ACC112 (cell line): ENCODE measurements around the gene SLC12A8.
"Not testable (repeated sequence)": the region's sequence is repeated elsewhere in the genome, so short reads cannot be mapped to it uniquely, and the experiment has no call there.

Experiments
- H2AFZ ChIP-seq: fragments of 200-600 bp; sonication (generic); one replicate; pipeline ENCODE4 v1.6.0; 2017; ENCODE audit warnings: antibody characterized with exemption, low read length; ENCODE audit not compliant: unreplicated experiment
- H3K27ac ChIP-seq: fragments of 200-600 bp; sonication (generic); 2 replicates; pipeline ENCODE4 v1.5.1; 2014; ENCODE audit warnings: low read depth, mild to moderate bottlenecking, antibody characterized with exemption, low read length, moderate library complexity
- H3K27me3 ChIP-seq: fragments of 200-600 bp; sonication (generic); 2 replicates; pipeline ENCODE4 v1.6.1; 2014; ENCODE audit warnings: mild to moderate bottlenecking, antibody characterized with exemption, low read length, moderate library complexity, mixed read lengths; ENCODE audit not compliant: insufficient read depth
- H3K36me3 ChIP-seq: fragments of 200-600 bp; sonication (generic); 2 replicates; pipeline ENCODE4 v1.6.1; 2016; ENCODE audit warnings: mild to moderate bottlenecking, antibody characterized with exemption, low read length, moderate library complexity, mixed read lengths; ENCODE audit not compliant: insufficient read depth
- H3K4me1 ChIP-seq: fragments of 200-600 bp; sonication (generic); one replicate; pipeline ENCODE4 v1.6.1; 2016; ENCODE audit warnings: low read length, mixed read lengths; ENCODE audit not compliant: insufficient read depth, unreplicated experiment, control insufficient read depth
- H3K4me3 ChIP-seq: fragments of 200-600 bp; sonication (generic); 2 replicates; pipeline ENCODE4 v1.5.1; 2014; ENCODE audit warnings: mild to moderate bottlenecking, low read depth, low read length
- H3K79me2 ChIP-seq: fragments of 200-600 bp; sonication (generic); one replicate; pipeline ENCODE4 v1.6.0; 2016; ENCODE audit warnings: low read length; ENCODE audit not compliant: control insufficient read depth, unreplicated experiment, insufficient read depth

The SLC12A8 gene

GRCh38 chr3:125090649-125091048 lies 121.9 kb downstream of the SLC12A8 start:
- peaks cover 13% of the 10 kb centered on the region for H3K4me1 ChIP-seq
- no peak overlapping the region for H3K4me3 ChIP-seq
- no peaks in the 10 kb centered on the region for H3K27me3 ChIP-seq
- H3K36me3 ChIP-seq = peaks cover 4% of the 10 kb centered on the region; the same call in 1 of the 2 replicates
- no peaks in the 10 kb centered on the region for H3K79me2 ChIP-seq
- H3K27ac ChIP-seq = no peak overlapping the region
- no peak overlapping the region for H2AFZ ChIP-seq

- Histone ChIP-seq H3K27me3 (no peaks in the 10 kb centered on the region), H3K4me3 (no peak overlapping the region), H3K27ac (peak overlapping the region; percentile 81), H3K36me3 (no peaks in the 10 kb centered on the region; the same call in 1 of the 2 replicates), H3K79me2 (no peaks in the 10 kb centered on the region), H2AFZ (no peak overlapping the region), H3K4me1 (peaks cover 19% of the 10 kb centered on the region)
Measured at GRCh38 chr3:125087768-125088391, 124.7 kb downstream of the SLC12A8 start.

GRCh38 chr3:125085166-125085565 lies 127.4 kb downstream of the SLC12A8 start:
- Histone ChIP-seq H3K4me3 (no peak overlapping the region), H3K79me2 (no peaks in the 10 kb centered on the region), H3K36me3 (no peaks in the 10 kb centered on the region), H3K27me3 (no peaks in the 10 kb centered on the region), H2AFZ (no peak overlapping the region), H3K4me1 (peaks cover 33% of the 10 kb centered on the region), H3K27ac (no peak overlapping the region)

DNA sequence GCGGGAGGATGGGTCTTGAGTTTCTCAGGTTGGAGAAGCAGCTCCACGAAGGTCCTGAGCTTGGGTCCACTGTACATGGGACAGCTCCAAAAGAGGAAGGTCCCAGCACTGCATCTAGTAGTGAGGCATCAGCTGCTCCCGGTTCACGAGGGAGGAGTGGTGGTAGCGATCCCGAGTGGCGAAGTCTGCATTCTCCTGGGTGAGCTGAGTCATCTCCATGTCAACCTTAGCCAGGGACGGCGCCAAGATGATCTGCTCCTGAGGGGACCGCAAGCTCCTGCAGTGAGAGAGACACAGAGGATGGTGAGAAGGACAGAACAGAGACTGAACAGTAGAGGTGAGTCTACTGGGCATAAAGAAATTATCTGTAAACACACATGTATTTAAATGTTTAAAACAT lies 128.8 kb downstream of the SLC12A8 start:
- Histone ChIP-seq H3K79me2 (no peaks in the 10 kb centered on the region), H3K27ac (no peak overlapping the region), H3K36me3 (no peaks in the 10 kb centered on the region), H3K4me3 (no peak overlapping the region), H2AFZ (no peak overlapping the region), H3K27me3 (no peaks in the 10 kb centered on the region), H3K4me1 (peaks cover 42% of the 10 kb centered on the region)

- not testable (repeated sequence) for H3K27ac ChIP-seq, H3K27me3 ChIP-seq, H3K36me3 ChIP-seq, H2AFZ ChIP-seq, H3K4me3 ChIP-seq, H3K79me2 ChIP-seq
- peaks cover 31% of the 10 kb centered on the region for H3K4me1 ChIP-seq
Measured at GRCh38 chr3:125082339-125082738, 130.2 kb downstream of the SLC12A8 start.

- Histone ChIP-seq H2AFZ (no peak overlapping the region), H3K27me3 (no peaks in the 10 kb centered on the region), H3K4me1 (peaks cover 28% of the 10 kb centered on the region), H3K4me3 (no peak overlapping the region), H3K36me3 (no peaks in the 10 kb centered on the region), H3K27ac (no peak overlapping the region), H3K79me2 (no peaks in the 10 kb centered on the region)
Measured at GRCh38 chr3:125080077-125080476, 132.5 kb downstream of the SLC12A8 start.

DNA sequence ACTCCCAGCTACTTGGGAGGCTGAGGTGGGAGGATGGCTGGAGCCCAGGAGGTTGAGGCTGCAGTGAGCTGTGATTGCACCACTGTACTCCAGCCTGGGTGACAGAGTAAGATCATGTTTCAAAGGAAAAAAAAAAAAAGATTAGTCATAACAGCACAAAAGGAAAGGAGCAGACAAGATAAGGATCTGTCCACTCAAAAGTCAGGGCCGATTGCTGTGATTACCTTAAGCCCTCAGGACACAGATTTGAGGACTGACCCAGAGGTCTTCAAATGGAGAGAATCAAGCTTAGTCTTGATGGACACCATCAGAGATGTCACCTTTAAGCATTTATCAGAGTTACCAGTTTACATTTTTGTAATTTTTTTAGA lies 132.9 kb downstream of the SLC12A8 start:
- H3K27ac ChIP-seq = no peak overlapping the region
- no peaks in the 10 kb centered on the region for H3K79me2 ChIP-seq
- H3K36me3 ChIP-seq = no peaks in the 10 kb centered on the region
- H3K27me3 ChIP-seq = no peaks in the 10 kb centered on the region
- H3K4me1 ChIP-seq = peaks cover 26% of the 10 kb centered on the region
- no peak overlapping the region for H3K4me3 ChIP-seq
- H2AFZ ChIP-seq = no peak overlapping the region

DNA sequence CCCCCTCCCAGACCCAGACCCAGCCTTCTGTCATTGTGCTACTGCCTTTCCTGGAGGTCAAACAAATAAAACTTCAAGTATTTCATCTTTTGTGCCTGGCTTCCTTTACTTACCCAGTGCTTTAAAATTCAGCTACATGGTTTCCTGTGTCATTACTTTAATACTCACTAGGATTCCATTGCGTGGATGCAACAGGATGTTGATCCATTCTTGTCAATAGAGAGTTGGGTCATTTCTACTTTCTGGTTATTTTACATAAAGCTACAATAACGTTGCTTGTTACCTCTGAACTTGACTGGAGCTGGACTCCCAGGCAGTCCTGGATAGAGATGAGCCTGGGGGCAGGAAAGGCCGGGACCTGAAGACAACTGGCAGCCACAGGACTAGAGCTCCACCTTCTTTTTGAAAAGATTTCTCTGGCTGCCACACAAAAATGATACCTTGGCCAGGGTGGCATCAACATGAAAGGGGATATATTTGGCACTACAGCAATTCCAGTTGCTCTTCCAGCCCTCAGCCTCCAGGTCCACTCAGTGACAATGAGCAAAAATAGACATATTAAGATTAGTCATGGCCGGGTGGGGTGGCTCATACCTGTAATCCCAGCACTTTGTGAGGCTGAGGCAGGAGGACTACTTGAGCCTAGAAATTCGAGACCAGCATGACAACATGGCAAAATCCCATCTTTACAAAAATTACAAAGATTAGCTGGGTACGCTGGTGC lies 133.4 kb downstream of the SLC12A8 start:
- no peak overlapping the region for H3K4me3 ChIP-seq
- H2AFZ ChIP-seq = no peak overlapping the region
- H3K79me2 ChIP-seq = no peaks in the 10 kb centered on the region
- peaks cover 26% of the 10 kb centered on the region for H3K4me1 ChIP-seq
- no peaks in the 10 kb centered on the region for H3K36me3 ChIP-seq
- H3K27me3 ChIP-seq = no peaks in the 10 kb centered on the region
- no peak overlapping the region for H3K27ac ChIP-seq

- Histone ChIP-seq H3K36me3 (no peaks in the 10 kb centered on the region), H2AFZ (no peak overlapping the region), H3K4me3 (no peak overlapping the region), H3K27ac (no peak overlapping the region), H3K4me1 (peaks cover 23% of the 10 kb centered on the region), H3K27me3 (no peaks in the 10 kb centered on the region), H3K79me2 (no peaks in the 10 kb centered on the region)
Measured at GRCh38 chr3:125077864-125078263, 134.7 kb downstream of the SLC12A8 start.

- Histone ChIP-seq H3K79me2 (no peaks in the 10 kb centered on the region), H3K27ac (no peak overlapping the region), H3K36me3 (no peaks in the 10 kb centered on the region), H3K4me1 (peaks cover 11% of the 10 kb centered on the region), H3K4me3 (no peak overlapping the region), H3K27me3 (no peaks in the 10 kb centered on the region), H2AFZ (no peak overlapping the region)
Measured at GRCh38 chr3:125076464-125076863, 136.1 kb downstream of the SLC12A8 start.

GRCh38 chr3:125075738-125076137 lies 136.8 kb downstream of the SLC12A8 start:
- Histone ChIP-seq H3K36me3 (no peaks in the 10 kb centered on the region), H3K4me1 (peaks cover 11% of the 10 kb centered on the region), H3K27ac (no peak overlapping the region), H3K27me3 (no peaks in the 10 kb centered on the region), H3K79me2 (no peaks in the 10 kb centered on the region), H3K4me3 (no peak overlapping the region), H2AFZ (no peak overlapping the region)
